Activated CD4-positive, alpha-beta T cell treated with anti-CD3 and anti-CD28 coated beads, Interleukin-10, Interleukin-2, amounts not matched to agents 100 ng/mL and 50 ng/mL, durations not matched to agents 16 hours and 8 hours (primary cell): ENCODE measurements around the gene ERC2.
"Not testable (repeated sequence)": the region's sequence is repeated elsewhere in the genome, so short reads cannot be mapped to it uniquely, and the experiment has no call there.

Experiments used
- DNase-seq: peaks from one replicate; pipeline ENCODE4 v3.0.0-alpha.2; 2020

The ERC2 gene

DNA sequence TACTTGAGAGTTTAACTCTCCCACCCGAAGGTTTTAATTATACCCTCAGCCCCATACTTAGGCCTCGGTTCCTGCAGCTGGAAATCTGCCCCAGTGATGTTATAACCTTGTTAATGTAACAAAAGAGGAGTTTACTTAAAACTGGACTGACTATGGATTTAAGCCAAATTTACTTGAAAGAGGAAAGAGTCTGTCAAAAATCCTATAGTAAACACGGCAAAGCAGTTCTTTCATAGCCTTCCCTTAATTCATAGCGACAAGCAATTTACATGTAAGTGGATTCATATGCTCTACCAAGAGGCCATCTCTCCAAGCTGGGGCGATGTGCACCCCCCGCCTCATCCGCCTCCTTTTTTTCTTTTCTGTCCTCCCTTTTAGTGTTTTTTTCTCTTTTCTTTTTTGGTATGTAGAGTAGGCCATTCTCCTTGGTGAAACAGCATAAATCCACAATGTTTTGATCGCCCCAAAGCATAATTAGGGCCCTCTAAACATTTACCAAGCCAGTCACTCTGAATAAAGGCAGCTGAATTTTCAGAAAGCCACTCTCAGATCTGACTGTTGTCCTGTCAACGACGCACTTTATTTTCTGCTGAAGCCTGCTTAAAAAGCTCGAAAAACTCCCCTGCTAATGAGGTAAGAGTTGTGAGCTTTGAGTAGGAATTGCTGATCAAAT is 608.1 kb downstream of the ERC2 start:
- DNase-seq, result no peak

DNA sequence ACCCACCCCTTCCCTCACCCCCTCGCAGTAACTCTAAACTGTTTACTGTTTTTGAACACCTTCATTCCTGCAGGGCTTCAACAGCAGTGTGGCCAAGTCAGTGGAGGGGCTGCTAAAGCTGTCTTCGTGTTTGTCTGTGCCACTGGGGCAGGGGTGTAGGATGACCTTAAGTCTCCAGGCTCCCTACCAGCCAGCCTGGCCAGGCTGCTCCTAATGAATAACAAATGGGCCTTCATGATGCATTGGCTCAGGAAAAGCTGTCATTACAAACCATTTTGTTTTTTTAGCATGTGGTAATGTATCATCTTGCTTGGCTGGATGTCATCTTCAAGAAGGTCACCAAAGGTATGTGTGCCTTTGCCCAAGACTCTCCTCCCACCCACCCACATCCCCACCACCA is 609.0 kb downstream of the ERC2 start:
- no peak for DNase-seq

DNA sequence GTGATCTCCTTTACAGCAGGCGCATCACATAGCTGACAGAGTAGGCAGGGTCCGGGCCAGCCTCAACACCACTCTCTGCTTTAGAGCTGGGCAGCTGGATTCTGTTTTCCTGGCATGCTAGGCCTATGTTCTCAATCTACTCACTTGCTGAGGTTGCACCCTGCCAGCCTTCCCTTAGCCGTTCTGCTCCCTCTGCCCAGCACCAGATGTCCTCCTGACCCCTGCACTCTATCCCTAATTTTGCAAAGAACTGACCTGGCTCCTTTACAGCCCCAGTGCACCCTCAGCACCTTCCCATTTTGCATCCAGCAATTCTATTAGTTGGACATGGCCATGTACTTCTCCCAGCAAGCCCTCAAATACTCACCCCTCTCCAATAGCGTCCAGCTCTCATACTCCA is 609.5 kb downstream of the ERC2 start:
- no peak for DNase-seq

DNA sequence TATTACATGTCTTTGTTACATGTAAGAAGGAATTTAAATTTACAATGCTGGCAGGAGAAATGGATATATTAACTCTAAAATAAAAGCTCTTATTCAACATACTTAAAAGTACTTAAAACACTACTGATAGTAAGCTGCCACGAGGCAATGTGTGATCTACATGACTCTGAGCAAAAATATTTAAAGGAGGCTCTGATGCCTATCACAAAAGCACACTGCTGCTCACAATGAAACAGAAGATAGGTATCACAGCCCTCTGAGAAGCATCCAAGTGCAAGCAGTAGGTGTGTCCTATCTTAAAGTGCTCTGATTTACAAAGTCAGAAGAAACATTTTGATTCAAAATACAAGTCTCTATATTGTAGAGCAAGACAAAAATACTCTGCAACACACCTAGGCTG is 610.0 kb downstream of the ERC2 start:
- DNase-seq, result no peak

DNA sequence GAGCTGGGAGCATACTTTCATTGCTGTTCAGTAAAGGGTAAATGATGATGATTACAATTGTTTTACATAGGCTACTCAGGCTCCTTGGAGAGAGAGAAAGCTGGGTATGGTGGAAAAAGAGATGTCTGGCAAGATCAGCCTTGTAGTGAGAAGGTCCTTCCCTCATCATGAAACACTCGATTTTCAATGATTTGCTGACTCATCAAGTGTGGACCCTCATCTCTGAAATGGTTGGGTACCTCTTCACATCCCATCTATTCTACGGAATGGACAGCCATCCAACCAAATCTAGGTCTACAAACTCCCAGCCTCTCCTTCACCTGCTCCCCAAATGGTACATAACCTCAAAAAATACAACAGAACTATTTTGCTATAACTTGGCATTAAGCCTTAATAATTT is 610.6 kb downstream of the ERC2 start:
- DNase-seq, result no peak

DNA sequence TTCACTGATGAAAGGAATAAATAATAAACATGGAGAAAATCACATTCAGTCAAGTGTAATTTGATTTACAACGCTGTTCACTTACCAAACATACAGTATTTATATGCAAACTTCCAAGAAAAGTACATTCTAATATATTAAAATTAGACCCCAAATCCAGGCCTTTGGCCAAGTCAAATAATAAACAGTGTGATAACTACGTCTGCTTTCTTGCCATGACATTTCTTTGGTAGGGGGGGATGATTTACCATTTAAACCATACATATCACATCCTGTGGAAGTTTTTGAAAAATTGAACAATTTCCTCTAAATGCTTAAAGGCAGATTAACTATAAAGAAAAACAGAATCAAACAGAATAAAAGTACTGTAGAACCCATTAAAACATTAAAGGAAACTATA is 613.0 kb downstream of the ERC2 start:
- DNase-seq, result no peak

DNA sequence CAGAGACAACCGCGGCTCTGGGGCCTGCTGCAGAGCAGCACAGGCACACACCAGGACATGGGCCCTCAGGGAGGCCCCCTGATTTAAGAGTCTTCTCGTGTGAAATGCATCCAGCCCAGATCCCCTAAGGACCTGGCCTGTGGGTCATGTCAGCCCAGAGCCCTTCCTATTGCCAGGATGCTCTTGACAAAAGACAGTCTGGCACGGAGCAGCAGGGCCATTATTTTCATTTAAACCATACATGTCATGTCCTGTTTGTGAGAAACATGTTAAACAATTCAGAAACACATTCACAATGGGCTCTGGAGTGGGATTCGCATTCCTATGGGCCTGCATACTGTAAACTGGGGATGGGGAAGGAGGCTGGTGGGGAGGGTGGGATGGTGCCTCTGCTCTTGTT is 613.8 kb downstream of the ERC2 start:
- DNase-seq, result no peak

DNA sequence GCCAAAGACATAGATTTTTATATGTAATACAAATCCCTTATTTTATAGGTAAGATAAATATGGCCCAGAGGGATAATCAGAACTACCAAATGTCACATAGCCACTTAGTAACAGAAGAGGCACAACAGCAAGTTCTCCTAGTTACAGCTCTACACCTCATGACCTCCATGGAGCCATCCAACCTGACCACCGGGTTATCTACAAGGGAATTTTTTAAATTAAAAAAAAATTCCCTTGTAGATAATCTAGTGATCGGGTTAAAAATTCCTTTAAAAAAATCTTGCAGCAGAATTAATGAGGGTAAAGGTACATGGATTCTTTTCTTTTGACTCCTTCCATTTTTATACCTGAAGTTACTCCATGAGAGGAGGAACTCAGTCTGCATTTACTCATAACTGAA is 615.9 kb downstream of the ERC2 start:
- no peak for DNase-seq

DNA sequence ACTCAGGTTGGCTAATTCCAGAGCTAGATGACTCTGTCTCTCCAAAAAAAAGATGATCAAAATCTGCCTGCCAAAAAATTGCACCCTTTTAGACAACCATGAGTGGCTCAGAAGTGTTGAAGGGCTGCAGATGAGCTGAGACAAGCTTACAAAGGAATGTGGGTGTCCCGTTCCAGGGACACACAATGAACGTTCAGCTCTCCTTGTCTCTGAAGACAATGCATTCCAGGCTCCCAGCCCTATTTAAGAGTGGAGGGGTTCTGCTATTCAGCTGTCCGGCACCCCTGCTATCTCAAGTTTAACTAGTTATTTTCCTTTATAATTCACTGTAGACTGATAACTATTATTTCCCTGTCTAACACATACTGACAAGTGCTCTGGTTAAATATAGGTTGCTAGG is 626.1 kb downstream of the ERC2 start:
- DNase-seq, result no peak

DNA sequence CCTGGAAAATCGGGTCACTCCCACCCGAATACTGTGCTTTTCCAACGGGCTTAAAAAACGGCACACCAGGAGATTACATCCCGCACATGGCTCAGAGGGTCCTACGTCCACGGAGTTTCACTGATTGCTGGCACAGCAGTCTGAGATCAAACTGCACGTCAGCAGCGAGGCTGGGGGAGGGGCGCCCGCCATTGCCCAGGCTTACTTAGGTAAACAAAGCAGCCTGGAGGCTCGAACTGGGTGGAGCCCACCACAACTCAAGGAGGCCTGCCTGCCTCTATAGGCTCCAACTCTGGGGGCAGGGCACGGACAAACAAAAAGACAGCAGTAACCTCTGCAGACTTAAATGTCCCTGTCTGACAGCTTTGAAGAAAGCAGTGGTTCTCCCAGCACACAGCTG is 636.4 kb downstream of the ERC2 start:
- not testable (repeated sequence) for DNase-seq

DNA sequence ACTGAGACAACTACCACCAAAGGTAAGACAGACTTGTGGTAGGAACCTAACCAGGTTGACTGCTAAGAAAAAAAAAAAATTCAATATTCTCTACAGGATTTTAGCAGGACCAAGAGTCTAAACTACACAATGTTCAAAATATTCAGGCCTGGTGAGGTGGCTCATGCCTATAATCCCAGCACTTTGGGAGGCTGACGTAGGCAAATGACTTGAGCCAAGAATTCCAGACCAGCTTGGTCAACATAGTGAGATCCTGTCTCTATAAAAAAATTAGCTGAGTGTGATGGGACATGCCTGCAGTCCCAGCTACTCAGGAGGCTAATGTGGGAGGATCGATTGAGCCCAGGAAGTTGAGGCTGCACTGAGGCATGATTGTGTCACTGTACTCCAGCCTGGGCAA is 639.6 kb downstream of the ERC2 start:
- DNase-seq, result no peak

DNA sequence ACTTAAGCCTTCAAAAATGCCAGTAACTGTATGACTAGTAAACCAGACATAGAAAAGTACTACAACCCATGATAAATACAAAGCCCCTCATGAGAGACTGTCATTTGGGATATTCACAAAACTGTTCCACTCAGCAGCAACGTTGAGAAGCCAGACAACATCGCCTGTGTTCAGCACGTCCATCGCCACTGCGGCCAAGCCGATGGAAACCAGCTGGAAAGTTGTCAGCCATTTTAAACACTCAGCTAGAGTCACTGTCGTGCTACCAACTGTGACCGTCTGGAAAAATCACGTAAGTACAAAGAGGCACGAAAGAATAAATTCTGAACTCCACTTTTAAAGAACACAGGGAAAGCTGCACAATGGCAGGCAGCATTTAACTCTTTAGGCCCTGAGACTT is 640.5 kb downstream of the ERC2 start:
- DNase-seq, result no peak

DNA sequence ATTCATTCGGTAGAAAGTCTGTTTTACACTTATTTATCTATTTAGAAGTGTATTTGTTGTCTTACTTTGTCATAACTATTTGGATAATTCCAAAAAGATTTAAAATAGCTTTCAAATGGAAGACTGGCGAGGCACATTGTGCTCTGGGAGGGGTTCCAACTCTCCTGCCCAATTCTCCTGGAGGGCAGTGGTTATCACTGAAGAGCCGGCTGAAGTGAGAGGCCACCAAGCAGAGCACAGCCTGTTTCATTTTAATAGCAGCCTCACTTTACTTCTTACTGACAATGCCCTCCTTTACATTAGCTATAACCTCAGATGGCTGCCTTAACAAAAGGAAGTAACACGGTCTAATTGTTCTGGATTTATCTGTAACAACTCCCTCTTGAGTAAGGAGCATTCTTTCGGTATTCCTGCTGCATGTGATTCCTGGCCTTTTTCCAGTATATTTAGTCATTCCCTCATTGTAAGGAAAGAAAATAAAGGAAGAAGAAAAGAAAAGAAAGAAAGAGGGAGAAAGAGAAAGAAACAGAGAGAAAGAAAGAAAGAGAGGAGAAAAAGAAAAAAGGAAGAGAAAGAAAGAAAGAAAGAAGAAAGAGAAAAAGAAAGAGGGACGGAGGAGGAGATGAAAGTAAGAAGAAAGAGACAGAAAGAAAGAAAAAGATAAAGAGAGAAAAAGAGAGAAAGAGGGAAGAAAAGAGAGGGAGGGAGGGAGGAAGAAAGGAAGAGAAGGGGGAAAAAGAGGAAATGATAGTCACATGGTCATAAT is 641.4 kb downstream of the ERC2 start:
- no peak for DNase-seq

DNA sequence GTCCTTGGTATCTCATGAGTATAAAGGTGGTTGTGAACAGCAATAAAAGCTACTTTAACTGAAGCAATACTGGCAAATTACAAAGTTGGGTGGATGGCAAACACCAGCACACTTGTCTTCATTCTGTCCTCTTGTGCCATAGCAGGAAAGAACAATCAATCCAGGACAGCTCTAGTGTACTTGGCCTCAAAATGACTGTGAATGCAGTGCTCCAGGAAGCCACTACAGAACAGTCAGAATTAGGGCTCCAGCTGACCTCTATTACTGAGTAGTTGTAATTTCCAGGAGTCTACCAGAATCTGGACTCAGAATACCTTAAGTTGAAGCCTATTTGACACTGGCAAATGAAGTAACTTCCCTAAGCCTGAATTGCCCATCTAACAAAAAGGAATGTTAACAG is 642.2 kb downstream of the ERC2 start:
- DNase-seq, result no peak

DNA sequence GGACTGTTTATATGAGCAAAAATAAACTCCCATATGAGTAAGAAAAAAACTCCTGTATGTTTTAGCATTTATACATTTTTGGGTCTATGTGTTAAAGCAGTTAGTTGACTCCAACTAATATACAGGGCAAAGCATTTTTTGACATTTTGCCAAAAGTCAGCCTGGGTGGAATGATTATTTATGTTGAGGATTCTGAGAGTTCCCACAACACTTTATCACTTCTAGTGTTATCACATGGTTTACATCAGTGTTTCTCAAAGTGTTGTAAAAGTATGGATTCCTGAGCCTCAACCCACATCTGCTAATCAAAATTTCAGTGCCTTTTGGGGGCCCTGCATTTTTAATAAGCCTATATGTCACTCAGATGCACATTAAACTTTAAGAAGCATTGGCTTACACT is 643.9 kb downstream of the ERC2 start:
- no peak for DNase-seq

DNA sequence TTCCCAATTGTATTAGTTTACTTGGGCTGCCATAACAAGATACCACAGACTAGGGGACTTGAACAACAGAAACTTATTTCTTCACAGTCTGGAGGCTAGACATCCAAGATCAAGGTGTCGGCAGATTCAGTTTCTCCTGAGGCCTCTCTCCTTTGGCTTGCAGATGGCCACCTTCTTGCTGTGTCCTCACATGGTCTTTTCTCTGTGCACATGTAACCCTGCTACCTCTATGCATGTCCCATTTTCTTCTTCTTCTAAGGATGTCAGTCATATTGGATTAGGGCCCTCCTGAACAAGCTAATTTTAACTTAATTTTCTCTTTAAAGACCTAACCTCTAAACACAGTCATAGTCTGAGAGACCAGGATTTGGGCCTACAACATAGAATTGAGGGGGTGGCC is 644.4 kb downstream of the ERC2 start:
- DNase-seq, result no peak

DNA sequence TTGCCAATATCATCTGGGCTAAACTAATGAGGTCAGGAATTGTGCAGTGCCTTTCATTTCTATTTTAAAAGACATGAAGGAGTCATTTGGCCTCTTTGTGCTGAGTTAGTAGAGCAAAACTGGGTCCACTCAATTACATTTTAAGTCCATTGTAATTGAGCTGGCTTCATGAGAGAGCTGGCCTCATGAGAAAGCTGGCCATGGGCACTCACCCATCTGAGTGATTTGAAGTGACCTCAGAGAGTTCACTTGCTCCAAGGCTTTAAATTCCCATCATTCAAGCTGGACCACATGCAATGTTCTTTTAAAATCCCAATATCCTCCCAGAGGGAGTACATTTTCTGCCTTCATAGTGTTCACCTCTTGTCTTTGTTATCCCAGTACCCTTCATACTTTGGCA is 645.3 kb downstream of the ERC2 start:
- DNase-seq, result no peak

DNA sequence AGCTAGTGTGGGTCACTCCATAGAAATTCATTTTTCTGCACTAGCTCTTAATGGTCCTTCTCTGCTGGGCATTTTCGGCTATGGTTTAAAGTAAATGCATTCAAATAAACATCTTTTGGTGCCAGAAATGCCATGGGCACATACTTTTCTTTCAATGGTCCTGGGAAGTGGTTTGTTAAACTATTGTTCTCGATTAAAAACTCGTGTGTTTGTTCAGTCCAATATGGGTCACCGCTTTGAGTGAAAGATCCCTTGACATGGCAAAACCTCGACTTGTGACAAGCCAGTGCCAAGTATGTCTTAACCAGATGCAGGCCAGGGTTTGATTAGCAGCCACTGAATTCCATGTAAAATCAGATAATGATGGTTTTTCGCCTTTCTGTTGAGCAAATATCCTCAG is 649.3 kb downstream of the ERC2 start:
- no peak for DNase-seq

DNA sequence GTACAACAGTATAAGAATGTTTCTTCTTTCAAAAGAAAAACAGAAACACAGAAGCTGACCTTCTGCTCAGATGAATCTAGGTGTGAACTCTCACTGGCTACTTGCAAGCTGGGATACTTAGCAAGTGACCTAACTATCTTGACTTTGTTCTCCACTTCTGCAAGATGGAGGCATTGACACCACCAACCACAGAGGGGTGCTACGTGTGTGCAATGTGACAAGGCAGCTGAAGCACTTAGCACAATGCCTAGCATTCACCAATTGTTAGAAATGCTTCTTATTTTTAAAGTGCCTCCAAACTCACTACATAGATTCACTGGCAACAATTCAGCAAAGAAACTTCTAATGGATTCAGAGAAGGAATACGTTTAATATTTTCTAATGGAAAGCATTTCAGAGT is 649.8 kb downstream of the ERC2 start:
- no peak for DNase-seq

DNA sequence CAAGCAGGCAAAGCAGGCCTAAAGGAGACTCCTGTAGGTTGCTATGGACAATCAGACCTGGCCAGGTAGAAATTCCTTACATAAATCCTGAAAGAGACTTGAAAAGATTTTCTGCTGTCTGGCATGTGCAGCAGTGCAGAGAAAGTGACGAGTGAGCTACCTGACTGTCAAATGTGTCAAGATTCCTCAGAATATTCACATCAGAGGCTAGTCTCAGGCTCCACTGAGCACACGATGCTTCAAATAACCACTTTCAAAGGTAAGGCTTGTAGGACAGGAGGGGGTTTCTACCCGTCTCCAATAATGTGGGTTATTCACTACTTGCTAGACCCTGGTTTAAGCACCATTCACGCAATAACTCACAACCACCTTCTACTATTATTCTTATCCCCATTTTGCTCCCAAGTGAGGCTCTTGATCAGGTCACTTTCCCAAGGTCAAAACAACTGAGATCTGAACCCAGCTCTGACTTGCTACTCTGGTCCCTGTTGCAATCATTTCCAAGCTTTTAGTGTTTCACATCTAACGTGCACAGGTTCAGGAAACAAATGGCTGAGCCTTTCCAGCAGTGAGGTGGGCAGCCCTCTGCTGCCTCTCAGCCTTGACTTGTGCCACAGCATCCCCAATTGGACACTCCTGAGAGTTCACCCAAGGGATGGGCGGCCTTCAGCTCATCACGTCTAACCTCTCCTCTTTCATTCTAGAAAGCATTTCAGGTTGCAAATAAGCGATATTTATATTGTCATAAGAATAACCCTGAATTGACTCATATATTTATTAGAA is 651.3 kb downstream of the ERC2 start:
- no peak for DNase-seq

DNA sequence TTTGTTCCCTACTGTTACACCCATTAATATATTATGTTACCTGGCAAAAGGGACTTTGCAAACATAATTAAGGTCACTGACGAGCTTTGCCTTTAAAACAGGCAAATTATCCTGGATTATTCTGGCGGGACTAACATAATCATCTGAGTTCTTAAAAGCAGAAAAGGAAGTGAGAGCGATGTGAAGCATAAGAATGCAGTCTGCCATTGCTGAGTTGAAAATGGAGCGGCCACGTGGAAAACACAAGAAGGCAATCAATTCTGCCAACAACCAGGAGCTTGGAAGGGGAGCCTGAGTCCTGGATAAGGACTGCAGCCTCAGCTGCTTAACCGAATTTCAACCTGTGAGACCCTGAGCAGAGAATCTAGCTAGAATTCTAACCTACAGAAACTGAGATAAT is 653.0 kb downstream of the ERC2 start:
- DNase-seq, result no peak

DNA sequence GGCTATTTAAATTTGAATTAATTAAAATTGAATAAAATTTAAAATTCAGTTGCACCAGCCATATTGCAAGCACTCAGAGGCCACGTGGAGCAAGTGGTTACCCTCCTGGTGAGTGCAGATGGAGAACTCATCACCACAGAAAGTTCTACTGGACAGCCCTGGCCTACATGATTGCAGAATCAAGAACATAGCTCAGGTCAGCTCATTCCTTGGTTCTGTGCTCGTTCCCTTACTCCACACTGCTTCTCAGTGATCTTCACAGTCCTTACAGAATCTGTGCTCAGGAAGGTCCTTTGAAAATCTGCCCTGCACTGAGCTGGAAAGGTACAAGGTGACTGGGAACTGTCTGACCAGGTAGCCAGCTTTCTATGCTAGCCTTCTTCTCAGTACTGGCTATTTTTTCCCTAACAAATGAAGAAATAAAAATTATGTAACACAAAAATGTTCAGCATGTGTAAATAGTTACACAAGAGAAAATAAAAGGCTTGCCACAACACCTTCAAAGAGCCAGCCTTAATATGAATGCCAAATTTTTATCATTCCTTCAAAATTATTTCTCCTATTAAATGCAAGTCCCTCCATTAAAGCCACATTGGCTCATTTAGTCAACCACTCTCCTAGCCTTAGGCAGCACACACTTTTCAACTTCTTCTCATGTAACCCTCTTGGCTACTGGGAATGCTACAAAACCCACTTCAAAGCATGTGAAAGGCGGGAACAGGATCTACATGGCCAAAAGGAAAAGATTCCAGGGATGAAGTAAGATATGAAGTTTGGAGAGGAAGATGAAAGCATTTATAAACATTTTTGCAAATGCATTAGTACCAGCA is 654.8 kb downstream of the ERC2 start:
- no peak for DNase-seq

DNA sequence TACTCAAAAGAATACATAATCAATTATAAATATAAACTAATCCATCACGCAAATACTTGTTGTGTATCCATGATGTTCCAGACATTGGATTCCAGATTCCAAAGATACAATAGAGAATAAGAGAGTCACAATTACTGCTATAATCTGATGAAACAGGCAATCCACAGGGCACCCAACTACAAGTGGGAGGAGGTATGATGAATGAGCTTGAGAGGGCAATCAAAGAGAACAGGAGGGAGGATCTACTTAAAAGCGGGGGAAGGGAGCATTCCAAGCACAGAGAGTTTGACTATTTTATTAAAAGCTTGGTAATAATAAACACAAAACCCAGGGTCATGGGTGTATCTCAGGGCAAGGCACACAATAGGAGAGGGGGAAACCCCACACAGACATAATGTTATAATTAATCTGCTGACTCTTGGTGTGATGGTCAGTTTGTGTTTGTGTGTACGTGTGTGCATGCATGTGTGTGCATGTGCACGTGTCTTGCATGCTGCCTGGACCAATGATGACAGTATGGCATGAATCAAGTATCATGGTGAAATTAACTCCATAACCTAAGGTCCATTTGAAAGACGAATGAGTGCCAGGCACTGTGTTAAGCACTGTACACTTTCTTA is 655.8 kb downstream of the ERC2 start:
- no peak for DNase-seq
